CD1c-positive myeloid dendritic cell (primary cell): ENCODE results near the gene F7.
"Not testable (repeated sequence)": the region's sequence is repeated elsewhere in the genome, so short reads cannot be mapped to it uniquely, and the experiment has no call there.

Experiments used
- DNase-seq: peaks from one replicate; pipeline ENCODE4 v3.0.0-alpha.2; 2016; ENCODE audit errors: extremely low spot score

The F7 gene

DNA sequence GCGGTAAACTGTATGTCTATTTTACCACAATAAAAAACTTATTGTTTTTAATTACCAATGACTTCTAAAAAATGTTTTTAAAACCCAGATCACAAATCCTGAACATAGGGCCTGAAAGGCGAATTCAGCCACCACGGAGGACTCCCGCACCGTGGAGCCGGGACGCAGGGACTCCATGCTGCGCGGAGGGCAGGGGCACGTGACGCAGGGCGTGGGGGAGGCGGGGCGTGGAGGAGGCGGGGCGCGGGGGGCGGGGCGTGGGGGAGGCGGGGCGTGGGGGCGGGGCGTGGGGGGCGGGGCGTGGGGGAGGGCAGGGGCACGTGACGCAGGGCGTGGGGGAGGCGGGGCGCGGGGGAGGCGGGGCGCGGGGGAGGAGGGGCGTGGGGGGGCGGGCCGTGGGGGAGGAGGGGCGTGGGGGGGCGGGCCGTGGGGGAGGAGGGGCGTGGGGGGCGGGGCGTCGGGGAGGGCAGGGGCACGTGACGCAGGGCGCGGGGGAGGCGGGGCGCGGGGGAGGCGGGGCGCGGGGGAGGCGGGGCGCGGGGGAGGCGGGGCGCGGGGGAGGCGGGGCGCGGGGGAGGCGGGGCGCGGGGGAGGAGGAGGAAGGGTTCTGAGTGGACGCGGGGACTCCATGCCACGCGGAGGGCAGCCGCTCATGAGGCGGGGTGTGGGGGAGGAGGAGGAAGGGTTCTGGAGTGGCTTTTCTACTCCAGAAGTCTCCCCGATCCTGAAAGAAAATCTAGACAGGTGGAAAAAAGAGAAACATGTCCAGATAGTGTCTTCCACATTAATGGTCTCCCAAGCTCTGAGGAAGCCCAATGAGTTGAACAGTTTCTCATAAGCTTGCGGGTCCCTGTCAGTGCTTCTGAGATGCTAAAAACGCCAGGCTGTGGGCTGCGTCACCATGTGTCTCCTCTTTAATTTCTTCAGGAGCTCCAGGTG is 48.5 kb downstream of the F7 start:
- peak; percentile 56 for DNase-seq

DNA sequence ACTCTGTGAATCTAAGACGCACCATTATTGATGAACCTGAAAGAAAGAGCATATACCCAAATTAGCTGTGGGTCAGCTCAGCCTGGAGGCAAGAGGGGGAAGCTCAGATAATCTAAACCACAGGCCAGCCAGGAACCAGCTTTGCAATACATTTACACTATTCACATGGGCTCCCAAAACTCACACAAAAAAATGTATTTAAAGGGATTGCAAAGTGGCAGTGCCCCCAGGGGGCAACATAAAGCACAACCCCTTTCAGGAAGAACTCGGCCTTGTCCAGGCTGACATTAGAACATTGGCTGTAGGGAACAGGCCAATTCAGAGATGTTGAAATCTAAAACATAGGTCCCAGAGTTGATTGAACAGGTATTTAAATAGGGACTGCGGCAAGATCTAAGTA is 49.6 kb downstream of the F7 start:
- DNase-seq: no peak

DNA sequence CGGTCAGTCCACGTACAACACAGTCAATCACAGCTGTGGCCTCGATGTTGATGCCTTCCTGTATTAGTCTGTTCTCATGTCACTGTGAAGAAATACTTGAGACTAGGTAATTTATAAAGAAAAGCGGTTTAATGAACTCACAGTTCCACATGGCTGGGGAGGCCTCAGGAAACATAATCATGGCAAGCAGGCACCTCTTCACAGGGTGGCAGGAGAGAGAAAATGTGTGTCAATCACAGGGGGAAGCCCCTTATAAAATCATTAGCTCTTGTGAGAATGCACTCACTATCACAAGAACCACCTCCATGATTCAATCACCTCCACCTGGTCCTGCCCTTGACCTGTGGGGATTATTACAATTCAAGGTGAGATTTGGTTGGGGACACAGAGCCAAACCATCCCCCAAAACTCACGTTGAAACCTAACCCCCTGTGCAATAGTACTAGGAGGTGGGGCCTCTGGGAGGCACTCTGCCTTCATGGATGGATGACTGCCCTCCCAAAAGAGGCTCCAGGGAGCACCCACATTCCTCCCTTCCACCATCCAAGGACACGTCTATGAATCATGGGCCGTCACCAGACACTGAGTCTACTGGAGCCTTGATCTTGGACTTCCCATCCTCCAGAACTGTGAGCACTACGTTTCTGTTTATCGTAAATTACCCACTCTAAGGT is 50.5 kb downstream of the F7 start:
- no peak for DNase-seq

DNA sequence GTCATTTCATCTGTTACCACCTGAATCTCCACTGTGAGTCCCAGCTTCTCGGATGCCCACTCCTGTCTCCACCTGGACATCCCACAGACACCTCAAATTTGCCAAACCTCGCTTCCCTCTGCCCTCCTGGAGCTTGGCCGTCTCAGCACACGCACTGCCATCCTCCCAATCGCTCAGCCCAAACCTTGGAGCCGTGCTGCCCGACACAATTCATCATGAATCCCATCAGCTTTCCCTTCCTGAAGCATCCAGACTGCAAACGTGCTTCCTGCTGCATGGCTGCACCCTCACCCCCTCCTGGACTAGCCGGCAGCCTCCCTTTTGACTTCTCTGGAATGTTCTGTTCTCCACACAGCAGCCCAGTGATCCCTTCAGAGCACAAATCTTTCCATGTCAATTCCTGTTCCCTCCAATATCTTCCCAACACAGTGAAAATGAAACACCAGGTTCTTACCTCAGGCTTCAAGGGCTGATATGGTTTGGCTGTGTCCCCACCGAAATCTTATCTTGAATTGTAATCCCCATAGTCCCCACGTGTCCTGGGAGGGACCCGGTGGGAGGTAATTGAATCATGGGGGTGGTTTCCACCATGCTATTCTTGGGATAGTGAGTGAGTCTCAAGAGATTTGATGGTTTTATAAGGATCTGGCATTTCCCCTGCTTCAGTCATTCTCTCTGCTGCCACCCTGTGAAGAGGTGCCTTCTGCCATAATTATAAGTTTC is 51.8 kb downstream of the F7 start:
- no peak for DNase-seq

DNA sequence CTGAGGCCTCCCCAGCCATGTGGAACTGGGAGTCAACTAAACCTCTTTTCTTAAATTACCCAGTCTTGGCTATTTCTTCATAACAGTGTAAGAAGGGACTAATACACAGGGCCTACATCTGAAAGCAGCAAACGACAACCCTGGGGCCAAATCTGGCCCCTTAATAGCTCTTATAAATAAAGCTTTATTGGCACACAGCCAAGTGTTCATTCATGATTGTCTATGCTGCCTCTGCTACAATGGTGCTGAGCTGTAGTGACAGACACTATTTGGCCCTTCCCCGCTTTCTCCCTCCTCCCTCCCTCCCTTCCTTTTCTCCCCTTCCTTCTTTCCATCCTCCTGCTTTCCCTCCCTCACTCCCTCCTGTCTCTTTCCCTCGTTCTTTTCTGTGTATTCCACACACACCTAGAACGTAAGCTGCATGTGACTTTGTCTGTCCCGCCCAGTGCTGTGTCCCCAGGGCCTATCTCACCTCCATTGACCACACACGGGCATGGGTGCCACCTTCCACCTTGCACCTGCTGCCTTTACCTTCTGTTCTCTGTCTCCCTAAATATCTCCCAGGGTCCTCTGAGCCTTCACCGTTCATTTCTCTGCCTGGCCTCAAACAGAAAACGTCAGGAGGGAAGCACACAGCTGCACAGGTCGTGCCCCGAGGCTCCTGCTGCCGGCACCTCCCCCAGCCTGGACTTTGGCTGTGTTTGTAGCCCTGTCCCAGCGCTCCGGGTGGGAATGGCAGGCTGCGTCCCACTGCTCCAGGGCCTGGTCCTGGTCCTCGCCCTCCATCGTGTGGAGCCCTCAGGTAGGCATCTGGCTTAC is 52.5 kb downstream of the F7 start, which contains the start of gene PROZ:
Gene PROZ, plus strand, starts transcription at position 720 of the 819 bp plus-strand sequence. Its CDS starts 13 bp downstream, at position 733.
- no peak for DNase-seq

DNA sequence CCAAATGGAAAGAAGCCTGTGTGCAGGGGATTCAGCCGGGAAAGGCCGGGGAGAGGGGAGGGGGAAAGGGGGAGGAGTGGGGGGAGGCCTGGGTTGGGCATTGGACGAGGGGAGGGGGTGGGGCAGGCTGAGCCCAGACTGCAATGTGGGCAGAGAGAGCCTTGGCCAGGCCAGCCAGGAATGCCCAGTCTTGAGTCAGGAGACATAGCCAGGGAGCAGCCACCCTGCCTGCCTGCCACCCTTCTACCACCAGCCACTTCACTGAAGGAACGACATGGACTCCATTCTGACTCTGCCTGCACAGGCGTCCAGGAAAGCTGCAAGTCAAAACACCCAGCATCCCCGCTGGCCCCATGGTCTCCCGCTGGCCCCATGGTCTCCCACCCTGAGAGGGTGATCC is 53.4 kb downstream of the F7 start:
- DNase-seq: no peak

DNA sequence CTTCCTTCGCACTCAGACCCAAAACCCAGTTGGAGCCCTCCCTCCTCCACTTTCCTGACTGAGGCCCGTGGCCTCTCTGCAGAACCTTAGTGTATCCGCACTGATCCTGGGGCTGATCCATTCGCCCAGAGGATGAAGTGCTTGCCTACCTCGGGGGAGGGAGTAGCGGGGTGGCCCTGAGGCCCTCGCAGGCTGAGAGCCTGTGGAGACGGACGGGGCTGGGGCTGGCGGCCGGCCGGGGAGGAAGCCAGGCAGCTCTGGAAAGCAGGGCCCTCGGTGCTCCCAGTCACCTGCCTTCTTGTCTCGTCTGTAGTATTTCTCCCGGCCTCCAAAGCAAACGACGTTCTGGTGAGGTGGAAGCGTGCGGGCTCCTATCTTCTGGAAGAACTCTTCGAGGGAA is 54.1 kb downstream of the F7 start:
- DNase-seq: no peak

DNA sequence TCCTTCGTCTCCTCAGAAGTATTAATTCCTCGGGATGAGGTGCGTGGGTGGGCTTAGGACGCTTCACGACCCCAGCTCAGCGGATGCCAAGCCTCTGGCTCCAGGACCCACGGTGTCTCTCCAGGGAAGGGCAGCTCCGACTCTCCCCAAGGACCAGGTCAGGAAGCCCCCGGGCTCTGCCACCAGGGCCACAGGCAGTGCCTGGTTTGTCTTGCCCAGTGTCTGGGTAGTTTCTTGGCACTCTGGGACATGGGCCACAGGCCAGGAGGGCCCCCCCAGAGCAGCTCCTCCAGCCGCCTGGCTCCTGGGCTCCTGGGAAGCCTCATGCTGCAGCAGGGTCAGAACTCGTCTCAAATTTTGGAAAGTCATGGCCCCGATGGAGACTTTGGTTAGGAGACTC is 55.4 kb downstream of the F7 start:
- no peak for DNase-seq

DNA sequence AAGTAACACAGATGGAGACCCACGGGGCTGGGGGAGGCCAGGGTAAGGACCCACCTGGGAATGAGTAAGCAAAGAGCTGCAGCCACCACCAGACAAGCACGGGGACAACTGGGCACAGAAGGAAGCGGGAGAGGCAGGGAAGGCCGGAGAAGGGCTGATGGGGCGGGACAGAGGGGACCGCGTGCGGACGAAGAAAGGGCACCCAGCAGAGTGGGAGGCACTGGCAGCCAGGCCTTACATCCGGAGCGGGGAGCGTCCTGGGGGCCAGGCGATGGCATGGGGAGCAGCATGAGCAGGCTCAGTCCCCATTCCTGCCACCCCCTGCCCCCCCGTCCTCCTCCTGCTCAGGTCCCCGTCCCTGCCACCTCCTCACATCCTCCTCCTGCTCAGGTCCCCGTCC is 55.8 kb downstream of the F7 start:
- DNase-seq: no peak

DNA sequence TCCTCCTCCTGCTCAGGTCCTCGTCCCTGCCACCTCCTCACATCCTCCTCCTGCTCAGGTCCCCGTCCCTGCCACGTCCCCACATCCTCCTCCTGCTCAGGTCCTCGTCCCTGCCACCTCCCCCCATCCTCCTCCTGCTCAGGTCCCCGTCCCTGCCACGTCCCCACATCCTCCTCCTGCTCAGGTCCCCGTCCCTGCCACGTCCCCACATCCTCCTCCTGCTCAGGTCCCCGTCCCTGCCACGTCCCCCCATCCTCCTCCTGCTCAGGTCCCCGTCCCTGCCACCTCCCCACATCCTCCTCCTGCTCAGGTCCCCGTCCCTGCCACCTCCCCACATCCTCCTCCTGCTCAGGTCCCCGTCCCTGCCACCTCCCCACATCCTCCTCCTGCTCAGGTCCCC is 56.4 kb downstream of the F7 start:
- DNase-seq: not testable (repeated sequence)

DNA sequence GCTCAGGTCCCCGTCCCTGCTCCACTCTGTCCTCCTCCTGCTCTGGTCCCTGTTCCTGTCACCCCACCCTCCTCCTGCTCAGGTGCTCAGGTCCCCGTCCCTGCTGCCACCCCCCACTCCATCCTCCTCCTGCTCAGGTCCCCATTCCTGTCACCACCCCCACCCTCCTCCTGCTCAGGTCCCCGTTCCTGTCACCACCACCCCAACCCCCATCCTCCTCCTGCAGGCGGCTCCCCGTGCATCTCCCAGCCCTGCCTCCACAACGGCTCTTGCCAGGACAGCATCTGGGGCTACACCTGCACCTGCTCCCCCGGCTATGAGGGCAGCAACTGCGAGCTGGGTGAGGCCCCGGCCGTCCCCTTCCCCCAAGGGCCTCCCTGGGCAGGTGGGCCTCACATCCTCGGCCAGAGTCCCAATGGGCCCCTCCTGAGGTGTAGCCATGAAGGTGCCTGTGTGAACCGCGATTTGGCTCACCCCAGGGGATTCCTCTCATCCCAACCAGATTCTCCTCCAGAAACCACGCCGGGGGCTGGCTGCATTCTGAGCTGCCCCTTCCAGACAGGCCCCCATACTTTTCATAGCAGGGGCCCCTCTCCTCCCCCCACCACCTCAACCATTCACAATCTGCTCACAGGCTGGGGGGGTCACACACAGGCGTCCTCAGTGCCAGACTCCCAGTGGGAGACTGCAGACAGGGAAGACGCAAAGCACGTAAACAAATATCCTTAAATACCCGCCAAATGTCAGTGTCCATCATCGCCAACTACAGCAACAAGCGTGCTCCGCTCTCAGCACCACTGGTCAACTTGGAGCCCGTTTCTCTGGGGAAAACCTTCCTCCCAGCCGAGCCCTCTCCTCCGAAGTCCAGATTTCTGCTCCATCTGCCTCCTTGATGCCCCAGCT is 57.4 kb downstream of the F7 start:
- no peak for DNase-seq

DNA sequence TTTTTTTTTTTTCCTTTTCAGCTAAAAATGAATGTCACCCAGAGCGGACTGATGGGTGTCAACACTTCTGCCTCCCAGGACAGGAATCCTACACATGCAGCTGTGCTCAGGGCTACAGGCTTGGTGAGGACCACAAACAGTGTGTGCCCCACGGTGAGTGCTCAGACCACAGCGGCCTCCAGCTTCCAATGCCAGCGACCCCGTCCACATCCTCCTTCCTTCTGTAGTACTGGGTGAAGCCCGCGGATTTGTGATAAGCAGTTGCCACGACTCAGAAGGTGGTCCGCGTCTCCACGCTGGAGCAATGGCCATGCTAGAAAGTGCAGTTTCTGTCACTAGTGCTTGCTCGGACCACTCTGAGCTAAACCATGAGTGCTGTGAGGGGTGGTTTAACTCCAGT is 58.9 kb downstream of the F7 start:
- no peak for DNase-seq

DNA sequence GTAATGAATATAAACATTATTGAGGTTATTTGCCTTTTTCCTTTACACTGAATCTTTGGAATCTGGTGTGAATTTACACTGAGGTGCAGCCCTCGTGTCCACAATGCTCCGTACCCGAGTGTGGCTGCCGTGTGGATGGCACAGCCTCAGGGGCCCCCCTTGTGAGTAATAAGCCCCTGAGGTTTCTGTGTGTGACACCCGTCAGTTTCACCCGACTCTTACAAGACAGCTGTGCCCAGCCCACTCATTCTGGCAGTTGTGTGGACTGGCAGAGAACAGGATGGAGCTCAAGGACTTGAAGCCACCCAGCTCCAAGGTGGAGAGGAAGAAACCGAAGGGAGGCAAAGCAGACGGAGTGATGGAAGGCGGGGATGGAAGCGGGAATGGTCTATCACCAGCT is 60.7 kb downstream of the F7 start:
- DNase-seq: no peak

DNA sequence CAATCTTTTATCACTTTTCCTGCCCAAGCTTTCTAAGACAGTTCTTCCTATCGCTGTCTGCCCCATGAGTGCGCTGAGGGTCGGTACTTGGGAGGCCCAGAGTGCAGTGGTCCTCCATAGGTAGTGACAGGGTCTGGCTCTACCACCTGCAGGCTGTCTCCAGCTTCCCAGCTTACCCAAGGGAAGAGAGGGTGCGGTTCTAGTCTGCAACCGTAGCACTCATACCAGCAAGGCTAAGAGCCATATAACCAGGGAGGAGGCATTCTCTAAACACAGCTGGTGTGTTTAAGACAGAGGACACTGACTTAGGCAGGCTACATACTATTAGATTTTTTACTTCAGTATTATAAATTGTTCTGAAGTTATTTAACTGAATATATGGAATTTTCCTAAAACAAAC is 61.1 kb downstream of the F7 start:
- no peak for DNase-seq

DNA sequence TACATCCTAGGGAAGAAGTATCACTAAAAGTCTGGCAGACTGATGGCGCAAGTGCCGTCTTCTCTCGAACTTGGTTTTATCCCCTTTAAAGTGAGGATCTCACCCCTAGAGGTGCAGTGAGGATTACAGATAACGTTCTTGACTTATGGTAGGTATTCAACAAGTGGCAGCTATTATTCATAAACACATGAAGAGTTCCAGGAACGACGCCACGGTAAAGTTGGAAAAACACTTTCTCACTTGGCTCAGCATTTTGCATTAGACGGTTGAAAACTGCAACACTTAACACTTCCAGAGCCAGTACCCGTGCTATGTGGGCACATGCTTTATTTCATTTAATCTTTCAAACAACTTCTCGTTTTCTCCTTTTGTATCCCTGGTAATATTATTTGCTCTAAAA is 61.6 kb downstream of the F7 start:
- DNase-seq: no peak

DNA sequence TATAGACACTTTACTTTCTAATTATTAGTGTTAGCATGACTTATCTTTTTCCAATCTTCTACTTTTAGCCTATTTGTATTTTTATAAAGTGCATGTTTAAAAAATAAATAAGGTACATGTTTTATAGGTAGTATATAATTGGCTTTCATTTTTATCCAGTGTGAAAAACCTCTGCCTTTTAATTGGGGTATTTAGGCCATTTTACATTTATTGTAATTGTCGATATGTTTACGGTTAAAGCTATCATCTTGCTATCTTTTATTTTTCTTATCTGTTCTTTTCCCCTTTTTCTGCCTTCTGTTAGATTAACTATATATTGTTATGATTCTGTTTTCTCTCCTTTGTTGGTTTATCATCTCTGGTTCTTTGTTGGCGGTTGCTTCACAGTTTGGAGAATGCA is 62.0 kb downstream of the F7 start:
- DNase-seq: no peak

DNA sequence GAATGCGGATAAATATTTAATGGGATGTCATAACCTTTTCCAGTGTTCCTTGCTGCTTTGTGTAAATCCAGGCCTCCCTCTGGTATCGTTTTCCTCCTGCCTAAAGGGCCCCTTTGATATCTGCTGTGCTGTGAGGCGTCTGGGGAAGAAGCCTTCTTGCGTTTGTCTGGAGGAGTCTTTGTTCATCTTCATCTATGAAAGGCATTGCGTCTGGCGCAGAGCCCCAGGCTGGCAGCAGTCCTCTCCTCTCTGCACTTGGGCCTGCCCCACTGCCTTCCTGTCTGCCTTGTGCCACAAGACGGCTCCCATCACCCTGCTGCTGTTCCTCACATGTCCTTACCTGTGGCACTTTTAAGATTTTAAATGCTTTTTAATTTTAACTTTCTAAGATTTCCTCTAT is 62.6 kb downstream of the F7 start:
- DNase-seq: no peak

DNA sequence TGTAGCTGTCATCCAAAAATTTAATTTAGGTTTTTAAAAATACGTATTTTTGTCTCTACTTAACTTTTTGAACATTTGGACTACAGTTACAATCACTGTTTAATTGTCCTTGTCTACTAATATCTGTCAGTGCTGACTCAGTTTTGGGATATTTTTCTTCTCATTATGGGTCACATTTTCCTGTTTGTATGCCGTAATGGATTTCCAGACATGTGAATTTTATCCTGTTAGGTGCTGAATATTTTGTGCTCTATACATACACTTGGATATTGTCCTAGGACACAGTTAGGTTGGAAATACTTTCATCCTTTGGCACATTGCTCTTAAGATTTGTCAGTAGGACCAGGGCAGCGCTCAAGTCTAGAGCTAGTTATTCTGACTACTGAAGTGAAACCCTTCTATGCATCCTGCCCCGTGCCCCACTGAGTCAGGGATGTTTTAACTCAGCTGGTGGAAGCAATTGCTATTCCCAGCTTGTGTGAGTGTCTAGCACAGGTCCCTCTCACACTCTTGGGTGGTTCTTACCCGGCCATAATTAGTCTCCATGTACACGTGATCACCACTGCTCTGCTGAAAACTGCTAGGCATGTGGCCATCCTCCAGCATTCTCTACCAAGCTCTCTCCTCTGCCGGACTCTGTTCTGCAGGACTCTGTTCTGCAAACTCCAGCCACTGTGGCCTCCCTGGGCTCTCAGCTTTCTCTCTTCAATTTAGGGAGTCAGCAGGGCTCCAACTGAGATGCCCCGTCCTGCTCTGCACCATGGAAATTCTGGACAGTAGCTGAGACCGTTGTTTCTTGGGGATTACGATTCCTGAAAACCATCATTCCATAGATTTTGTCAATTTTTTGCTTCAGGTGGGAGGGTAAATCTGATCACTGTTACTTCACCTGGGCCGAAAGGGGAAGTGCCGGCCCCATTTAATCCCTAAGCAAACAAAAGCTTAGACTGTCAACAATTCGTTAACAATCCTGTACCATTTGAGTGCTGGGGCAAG is 64.0 kb downstream of the F7 start:
- DNase-seq: no peak
